ENCODE measurements around the gene ITGB5.

- TF ChIP-seq CTCF (IDR thresholded peaks at IDR 0.05) (no peak), POLR2A (IDR thresholded peaks at IDR 0.05) (no peak)
These were observed 63.5 kb downstream of the ITGB5 start for GRCh38 chr3:124823648-124824047.
